OCI-LY3 (cell line): ENCODE results near the gene MS4A18.

Source experiments
- H2AFZ ChIP-seq: fragments of 200-600, 300-600 bp; shearing (Covaris generic); 2 replicates; pipeline ENCODE4 v1.6.0; 2014; ENCODE audit warnings: antibody characterized with exemption, low read depth, low read length
- H3K27ac ChIP-seq: fragments of 200-600, 300-600 bp; sonication (generic); 2 replicates; pipeline ENCODE4 v1.5.1; 2014; ENCODE audit warnings: mild to moderate bottlenecking, low read length, moderate library complexity, mixed read lengths
- H3K27me3 ChIP-seq: fragments of 200-600, 300-600 bp; sonication (generic); 2 replicates; pipeline ENCODE4 v1.6.1; 2014; ENCODE audit warnings: low read depth, low read length, mixed read lengths
- H3K36me3 ChIP-seq: fragments of 200-600, 300-600 bp; sonication (generic); replicated peaks from 2 replicates; pipeline ENCODE3; 2014; ENCODE audit warnings: low read depth, low read length, mixed read lengths
- H3K4me1 ChIP-seq: fragments of 300-600, 200-600 bp; sonication (generic); 2 replicates; pipeline ENCODE4 v1.6.1; 2014; ENCODE audit warnings: low read length, mixed read lengths
- H3K4me2 ChIP-seq: fragments of 200-600, 300-600 bp; sonication (generic); 2 replicates; pipeline ENCODE4 v1.6.1; 2014; ENCODE audit warnings: low read length, mixed read lengths
- H3K4me3 ChIP-seq: fragments of 300-600, 200-600 bp; sonication (generic); 2 replicates; pipeline ENCODE4 v1.5.1; 2014; ENCODE audit warnings: antibody characterized with exemption, mild to moderate bottlenecking, low read length, moderate library complexity
- H3K79me2 ChIP-seq: fragments of 300-600, 200-600 bp; shearing (Covaris generic); 2 replicates; pipeline ENCODE4 v1.6.1; 2014; ENCODE audit warnings: mild to moderate bottlenecking, low read length, mixed read lengths
- H3K9ac ChIP-seq: fragments of 300-600, 200-600 bp; shearing (Covaris generic); 2 replicates; pipeline ENCODE4 v1.6.0; 2014; ENCODE audit warnings: mild to moderate bottlenecking, low read length, moderate library complexity
- H3K9me3 ChIP-seq: fragments of 200-600, 300-600 bp; shearing (Covaris generic); 2 replicates; pipeline ENCODE4 v1.6.1; 2014; ENCODE audit warnings: low read length, mixed read lengths; ENCODE audit not compliant: insufficient read depth
- H4K20me1 ChIP-seq: fragments of 200-600, 300-600 bp; sonication (generic); 2 replicates; pipeline ENCODE4 v1.6.1; 2016; ENCODE audit warnings: low read length, mixed read lengths; ENCODE audit not compliant: insufficient read depth
- EZH2phosphoT487 ChIP-seq: fragments of 200-600 bp; shearing (Covaris generic); IDR thresholded peaks from 2 replicates; pipeline ENCODE4 v1.6.1; 2018; ENCODE audit warnings: antibody characterized with exemption, mixed run types, low read depth
- TF ChIP-seq, protein P1 (sequence below): fragments of 200-600, 300-600 bp; sonication (generic); IDR thresholded peaks from 2 replicates; pipeline ENCODE4 v1.5.1; 2014; ENCODE audit warnings: antibody characterized with exemption, low read length, low read depth

MS4A18 gene

DNA sequence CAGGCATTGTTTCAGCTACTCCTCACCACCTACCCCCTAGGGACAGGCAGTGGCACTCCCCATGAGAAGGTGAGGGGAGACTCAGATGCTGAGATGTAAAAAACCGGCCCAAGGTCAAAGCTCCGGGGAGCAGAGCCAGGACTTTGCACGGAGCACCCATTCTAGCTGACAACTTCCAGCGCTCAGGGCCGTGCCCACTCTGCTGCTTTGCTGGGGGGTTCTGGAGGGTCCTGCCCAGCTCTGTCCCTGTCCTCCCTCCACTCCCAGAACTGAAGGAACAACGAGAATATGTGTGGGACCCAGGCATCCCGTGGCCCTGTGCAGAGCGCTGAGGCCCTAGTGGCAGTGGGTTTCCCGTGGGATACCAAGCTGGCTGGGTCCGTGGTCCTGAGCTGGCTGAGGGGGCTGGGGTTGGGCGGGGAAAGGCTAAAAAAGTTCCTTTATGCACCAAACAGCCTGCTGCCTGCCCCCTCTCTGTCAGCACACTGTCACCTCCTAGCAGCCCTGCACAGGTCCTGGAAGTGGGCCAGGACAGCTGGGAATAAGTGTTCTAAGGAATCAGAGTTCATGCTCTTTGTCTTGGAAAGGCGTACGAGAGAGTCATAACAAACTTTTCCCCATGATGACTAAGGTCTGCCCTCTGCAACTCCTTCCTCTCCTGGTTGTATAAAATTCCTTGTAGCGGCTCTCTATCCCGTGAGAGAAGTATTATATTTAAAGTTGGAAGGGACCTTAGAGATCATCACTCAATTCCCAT lies 62.5 kb downstream of the MS4A18 start:
- Histone ChIP-seq H3K79me2 (no peaks in the 10 kb centered on the region), H2AFZ (no peak overlapping the region), H3K27ac (no peak overlapping the region), H3K27me3 (peaks cover 9% of the 10 kb centered on the region; the same call in 1 of the 2 replicates), H4K20me1 (no peaks in the 10 kb centered on the region), H3K9me3 (0 out of 2 replicates have a peak, but pooled peaks cover 4% of the 10 kb centered on the region), H3K4me3 (no peak overlapping the region), H3K4me1 (peaks cover 3% of the 10 kb centered on the region), H3K4me2 (no peak overlapping the region), H3K36me3 (no peaks in the 10 kb centered on the region), H3K9ac (no peak overlapping the region)
- no peak for TF ChIP-seq EZH2phosphoT487
- TF ChIP-seq, protein P1, sequence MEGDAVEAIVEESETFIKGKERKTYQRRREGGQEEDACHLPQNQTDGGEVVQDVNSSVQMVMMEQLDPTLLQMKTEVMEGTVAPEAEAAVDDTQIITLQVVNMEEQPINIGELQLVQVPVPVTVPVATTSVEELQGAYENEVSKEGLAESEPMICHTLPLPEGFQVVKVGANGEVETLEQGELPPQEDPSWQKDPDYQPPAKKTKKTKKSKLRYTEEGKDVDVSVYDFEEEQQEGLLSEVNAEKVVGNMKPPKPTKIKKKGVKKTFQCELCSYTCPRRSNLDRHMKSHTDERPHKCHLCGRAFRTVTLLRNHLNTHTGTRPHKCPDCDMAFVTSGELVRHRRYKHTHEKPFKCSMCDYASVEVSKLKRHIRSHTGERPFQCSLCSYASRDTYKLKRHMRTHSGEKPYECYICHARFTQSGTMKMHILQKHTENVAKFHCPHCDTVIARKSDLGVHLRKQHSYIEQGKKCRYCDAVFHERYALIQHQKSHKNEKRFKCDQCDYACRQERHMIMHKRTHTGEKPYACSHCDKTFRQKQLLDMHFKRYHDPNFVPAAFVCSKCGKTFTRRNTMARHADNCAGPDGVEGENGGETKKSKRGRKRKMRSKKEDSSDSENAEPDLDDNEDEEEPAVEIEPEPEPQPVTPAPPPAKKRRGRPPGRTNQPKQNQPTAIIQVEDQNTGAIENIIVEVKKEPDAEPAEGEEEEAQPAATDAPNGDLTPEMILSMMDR = no peak

DNA sequence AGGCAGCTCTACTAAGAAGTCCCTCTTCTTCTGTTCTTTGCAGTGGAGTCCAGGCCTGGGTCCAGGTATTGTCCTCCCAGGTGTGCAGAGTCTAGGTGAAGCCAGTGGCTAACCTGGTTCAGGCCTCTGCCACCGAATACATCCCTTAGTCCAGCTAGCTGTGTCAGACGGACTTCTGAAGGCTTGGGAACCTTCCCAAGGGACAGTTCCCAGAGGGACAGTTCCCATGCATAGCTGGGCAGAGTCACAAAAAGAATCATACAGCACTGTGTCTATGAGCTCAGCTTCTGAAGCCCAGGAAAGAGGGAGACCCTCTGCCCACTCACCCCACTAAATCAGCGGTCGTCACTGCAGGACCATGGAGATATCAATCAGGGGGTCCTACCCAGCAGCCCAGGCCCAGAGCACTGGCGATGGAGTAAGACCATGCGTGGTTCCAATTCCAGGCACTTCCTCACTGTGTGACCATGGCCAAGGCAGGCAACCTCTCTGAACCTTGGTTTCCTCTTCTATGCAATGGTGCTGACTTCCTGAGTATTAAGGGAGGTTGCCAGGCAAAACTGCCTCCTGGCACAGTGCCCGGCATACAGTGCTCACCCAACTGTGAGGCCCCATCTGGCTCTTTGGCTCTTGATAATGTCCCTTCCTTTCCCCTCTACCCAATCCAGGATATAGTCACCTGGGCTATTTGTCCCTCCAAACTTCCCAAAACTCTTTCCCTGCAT lies 64.0 kb downstream of the MS4A18 start:
- TF ChIP-seq, protein P1 = no peak
- no peak for TF ChIP-seq EZH2phosphoT487
- H3K4me3 ChIP-seq = no peak overlapping the region
- no peak overlapping the region for H3K27ac ChIP-seq
- no peaks in the 10 kb centered on the region for H3K36me3 ChIP-seq
- no peak overlapping the region for H2AFZ ChIP-seq
- no peak overlapping the region for H3K4me2 ChIP-seq
- H3K9me3 ChIP-seq = 0 out of 2 replicates have a peak, but pooled peaks cover 4% of the 10 kb centered on the region
- no peaks in the 10 kb centered on the region for H4K20me1 ChIP-seq
- no peaks in the 10 kb centered on the region for H3K4me1 ChIP-seq
- H3K79me2 ChIP-seq = no peaks in the 10 kb centered on the region
- H3K9ac ChIP-seq = no peak overlapping the region
- peaks cover 21% of the 10 kb centered on the region for H3K27me3 ChIP-seq

DNA sequence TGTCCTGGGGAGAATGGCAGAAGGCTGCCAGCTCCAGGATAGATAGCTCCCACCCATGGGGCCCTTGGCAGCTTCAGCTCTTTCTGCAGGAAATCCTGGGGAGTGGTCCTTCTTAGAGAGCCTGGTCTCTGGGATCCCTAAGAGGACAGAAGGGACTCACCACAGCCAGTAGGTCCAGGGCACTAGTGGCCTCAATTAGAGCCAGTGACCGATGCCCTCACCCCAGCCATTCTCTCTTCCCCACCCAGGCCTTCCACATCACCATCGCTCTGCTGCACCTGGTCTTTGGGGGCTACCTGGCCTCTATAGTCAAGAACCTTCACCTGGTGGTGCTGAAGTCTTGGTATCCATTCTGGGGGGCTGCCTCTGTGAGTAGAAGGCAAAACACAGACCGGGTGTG lies 66.2 kb downstream of the MS4A18 start:
- Histone ChIP-seq H3K27ac (no peak overlapping the region), H3K27me3 (peaks cover 26% of the 10 kb centered on the region), H3K36me3 (no peaks in the 10 kb centered on the region), H3K4me1 (no peaks in the 10 kb centered on the region), H3K4me2 (no peak overlapping the region), H3K9me3 (0 out of 2 replicates have a peak, but pooled peaks cover 4% of the 10 kb centered on the region), H4K20me1 (no peaks in the 10 kb centered on the region), H3K79me2 (no peaks in the 10 kb centered on the region), H3K9ac (no peak overlapping the region), H2AFZ (no peak overlapping the region), H3K4me3 (no peak overlapping the region)
- TF ChIP-seq, protein P1 = no peak
- TF ChIP-seq EZH2phosphoT487 = no peak
